IMR-90 (cell line): ENCODE data around the gene BICD1. TPM values are rescaled to one million over a fixed set of nuclear protein-coding genes. Genes with fewer than 3 reads are reported as not detected.

Source experiments
- ATAC-seq: fragments of 200-7000 bp; cut with Tn5 transposase; 2 replicates; pipeline ENCODE4 v1.9.1; 2020; ENCODE audit warnings: low read depth, mild to moderate bottlenecking, moderate library complexity
- BruUV-seq: library from RNA; stranded (reverse); fragments of 400-500 nt; replicated peaks from 2 replicates; lab custom pipeline; 2021; lab: Mats Ljungman, UMichigan
- CTCF ChIA-PET: fragments of 300-600 bp; formaldehyde crosslinking; extraction: SDS; loops from one replicate; lab custom pipeline; 2021; ENCODE audit warnings: antibody characterized with exemption; lab: Yijun Ruan, JAX
- POLR2A ChIA-PET: fragments of 300-600 bp; sonication (Branson Sonifier 250); formaldehyde crosslinking; loops from one replicate; lab custom pipeline; 2022; ENCODE audit warnings: antibody characterized with exemption; ENCODE audit not compliant: unreplicated experiment; lab: Charles Lee
- DNase-seq: peaks from one replicate; pipeline ENCODE4 v3.0.0; 2013
- H2AFZ ChIP-seq: replicated peaks from 2 replicates; pipeline ENCODE3; 2013; ENCODE audit warnings: low read length, mild to moderate bottlenecking; ENCODE audit not compliant: poor library complexity
- H2AK5ac ChIP-seq: 2 replicates; pipeline ENCODE4 v1.6.1; 2013; ENCODE audit warnings: low read depth, low read length, inconsistent platforms
- H2AK9ac ChIP-seq: replicated peaks from 2 replicates; pipeline ENCODE3; 2013; ENCODE audit warnings: mild to moderate bottlenecking, low read depth, low read length, moderate library complexity; ENCODE audit not compliant: poor library complexity
- H2BK120ac ChIP-seq: 2 replicates; pipeline ENCODE4 v1.6.1; 2013; ENCODE audit warnings: low read depth, low read length, inconsistent platforms
- H2BK15ac ChIP-seq: 3 replicates; pipeline ENCODE4 v1.6.1; 2013; ENCODE audit warnings: low read depth, low read length, inconsistent platforms
- H2BK20ac ChIP-seq: 2 replicates; pipeline ENCODE4 v1.6.1; 2013; ENCODE audit warnings: low read depth, mild to moderate bottlenecking, inconsistent platforms, low read length, moderate library complexity
- H2BK5ac ChIP-seq: 2 replicates; pipeline ENCODE4 v1.6.1; 2013; ENCODE audit warnings: mild to moderate bottlenecking, low read depth, low read length, inconsistent platforms; ENCODE audit not compliant: poor library complexity, severe bottlenecking
- H3K14ac ChIP-seq: replicated peaks from 2 replicates; pipeline ENCODE4 v1.6.1; 2013; ENCODE audit warnings: low read depth, low read length, inconsistent platforms
- H3K18ac ChIP-seq: 2 replicates; pipeline ENCODE4 v1.6.1; 2013; ENCODE audit warnings: low read depth, low read length, control low read depth
- H3K23ac ChIP-seq: 2 replicates; pipeline ENCODE4 v1.6.1; 2013; ENCODE audit warnings: low read depth, low read length, inconsistent platforms
- H3K27ac ChIP-seq: 2 replicates; pipeline ENCODE4 v1.5.1; 2013; ENCODE audit warnings: mild to moderate bottlenecking, control low read depth, low read length; ENCODE audit not compliant: insufficient read depth
- H3K27me3 ChIP-seq: 2 replicates; pipeline ENCODE4 v1.6.1; 2013; ENCODE audit warnings: low read length; ENCODE audit not compliant: control insufficient read depth, insufficient read depth
- H3K36me3 ChIP-seq: 2 replicates; pipeline ENCODE4 v1.6.1; 2013; ENCODE audit warnings: low read length, mixed read lengths; ENCODE audit not compliant: control insufficient read depth, insufficient read depth
- H3K4ac ChIP-seq: 2 replicates; pipeline ENCODE4 v1.6.1; 2013; ENCODE audit warnings: low read depth, low read length, inconsistent platforms
- H3K4me1 ChIP-seq: 2 replicates; pipeline ENCODE4 v1.6.1; 2013; ENCODE audit warnings: low read length, mixed read lengths; ENCODE audit not compliant: control insufficient read depth, insufficient read depth
- H3K4me2 ChIP-seq: 2 replicates; pipeline ENCODE4 v1.6.1; 2013; ENCODE audit warnings: low read depth, mild to moderate bottlenecking, control low read depth, low read length, moderate library complexity
- H3K4me3 ChIP-seq: 2 replicates; pipeline ENCODE4 v1.5.1; 2013; ENCODE audit warnings: low read depth, mild to moderate bottlenecking, control low read depth, low read length, moderate library complexity; ENCODE audit not compliant: insufficient read depth
- H3K56ac ChIP-seq: 2 replicates; pipeline ENCODE4 v1.6.1; 2013; ENCODE audit warnings: low read length, inconsistent platforms; ENCODE audit not compliant: insufficient read depth; ENCODE audit errors: extremely low read depth
- H3K79me1 ChIP-seq, 2 experiments: 2 replicates each; pipeline ENCODE4 v1.6.1; 2013; ENCODE audit warnings: low read length in 2 of 2, inconsistent platforms in 1 of 2, low read depth in 1 of 2
- H3K9ac ChIP-seq: 2 replicates; pipeline ENCODE4 v1.6.1; 2013; ENCODE audit warnings: low read depth, low read length, control low read depth
- H3K9me1 ChIP-seq: 2 replicates; pipeline ENCODE4 v1.6.1; 2013; ENCODE audit warnings: low read length, inconsistent platforms; ENCODE audit not compliant: insufficient read depth
- H3K9me3 ChIP-seq: 2 replicates; pipeline ENCODE4 v1.6.1; 2013; ENCODE audit warnings: low read length; ENCODE audit not compliant: control insufficient read depth, insufficient read depth
- H4K20me1 ChIP-seq: 2 replicates; pipeline ENCODE4 v1.6.1; 2013; ENCODE audit warnings: low read length, inconsistent platforms; ENCODE audit not compliant: insufficient read depth
- H4K5ac ChIP-seq: 2 replicates; pipeline ENCODE4 v1.6.1; 2013; ENCODE audit warnings: mild to moderate bottlenecking, low read depth, low read length, control low read depth
- H4K8ac ChIP-seq, 2 experiments: 2 replicates each; pipeline ENCODE4 v1.6.1; 2013; ENCODE audit warnings: low read depth in 2 of 2, low read length in 2 of 2, control low read depth in 1 of 2, inconsistent platforms in 1 of 2
- H4K91ac ChIP-seq: 2 replicates; pipeline ENCODE4 v1.6.1; 2013; ENCODE audit warnings: low read depth, low read length, inconsistent platforms; ENCODE audit not compliant: insufficient read depth
- BHLHE40 ChIP-seq: fragments of 150-350 bp; IDR thresholded peaks from 2 replicates; pipeline ENCODE4 v1.6.1; 2016; ENCODE audit warnings: mild to moderate bottlenecking, low read depth, low read length
- CEBPB ChIP-seq: IDR thresholded peaks from 2 replicates; pipeline ENCODE4 v1.6.1; 2012; ENCODE audit warnings: low read depth, low read length, improper control_type of control experiment
- CHD1 ChIP-seq: IDR thresholded peaks from 2 replicates; pipeline ENCODE4 v1.6.1; 2012; ENCODE audit warnings: low read depth, low read length, improper control_type of control experiment
- CTCF ChIP-seq: conservative IDR thresholded peaks from 2 replicates; pipeline ENCODE4 v1.5.1; 2012; ENCODE audit warnings: mild to moderate bottlenecking, low read depth, low read length, improper control_type of control experiment
- FOS ChIP-seq: fragments of 150-350 bp; IDR thresholded peaks from 2 replicates; pipeline ENCODE4 v1.6.1; 2016; ENCODE audit warnings: low read depth, low read length
- MAFK ChIP-seq: IDR thresholded peaks from 2 replicates; pipeline ENCODE4 v1.6.1; 2012; ENCODE audit warnings: low read depth, low read length, improper control_type of control experiment
- MAZ ChIP-seq: IDR thresholded peaks from 2 replicates; pipeline ENCODE4 v1.6.1; 2012; ENCODE audit warnings: low read depth, mild to moderate bottlenecking, low read length, improper control_type of control experiment, moderate library complexity, borderline replicate concordance
- MXI1 ChIP-seq: IDR thresholded peaks from 2 replicates; pipeline ENCODE4 v1.6.1; 2012; ENCODE audit warnings: low read depth, mild to moderate bottlenecking, low read length, moderate library complexity, borderline replicate concordance
- NFE2L2 ChIP-seq: fragments of 150-350 bp; IDR thresholded peaks from 2 replicates; pipeline ENCODE4 v1.6.1; 2016; ENCODE audit warnings: low read depth, mild to moderate bottlenecking, low read length
- POLR2A ChIP-seq: IDR thresholded peaks from 2 replicates; pipeline ENCODE4 v1.6.1; 2012; ENCODE audit warnings: mild to moderate bottlenecking, low read depth, low read length
- RAD21 ChIP-seq: IDR thresholded peaks from 2 replicates; pipeline ENCODE4 v1.6.1; 2012; ENCODE audit warnings: low read length, improper control_type of control experiment
- RCOR1 ChIP-seq: IDR thresholded peaks from 2 replicates; pipeline ENCODE4 v1.6.1; 2012; ENCODE audit warnings: mild to moderate bottlenecking, low read length, improper control_type of control experiment; ENCODE audit not compliant: insufficient replicate concordance
- SMC3 ChIP-seq: fragments of 150-350 bp; IDR thresholded peaks from 2 replicates; pipeline ENCODE4 v1.6.1; 2016; ENCODE audit warnings: low read depth, mild to moderate bottlenecking, antibody characterized with exemption, low read length, moderate library complexity
- USF2 ChIP-seq: fragments of 150-350 bp; IDR thresholded peaks from 2 replicates; pipeline ENCODE4 v1.6.1; 2017; ENCODE audit warnings: mild to moderate bottlenecking, antibody characterized with exemption, low read length, low read depth
- WGBS, 2 experiments: methylation state at CpG; one replicate each; pipeline versions ENCODE4 v1.1.5 to v1.1.7; 2013; ENCODE audit warnings: missing lambda C conversion rate in 2 of 2; ENCODE audit not compliant: insufficient read length in 1 of 2; ENCODE audit errors: extremely low coverage in 2 of 2; 5-methylcytosine and 5-hydroxymethylcytosine counted together
- dilution Hi-C: fragments of 300-500 bp; cut with HindIII; formaldehyde crosslinking; loops from one replicate; pipeline ENCODE4 v1.14.3; 2018; ENCODE audit warnings: low sequenced_read_pairs; ENCODE audit not compliant: unreplicated experiment
- in situ Hi-C: fragments of 300-500 bp; cut with MboI; formaldehyde crosslinking; loops from 3 replicates; pipeline ENCODE4 v1.14.3; 2019; ENCODE audit warnings: low sequenced_read_pairs, inconsistent platforms, mixed read lengths
- intact Hi-C: fragments of 100-400 bp; cut with micrococcal nuclease; formaldehyde crosslinking; loops from 2 replicates; pipeline ENCODE4 v1.10.0; 2022
- polyA plus RNA-seq, 3 experiments: library from polyadenylated mRNA; depleted of rRNA; stranded (reverse); fragments of >200 nt; gene quantifications; 2 replicates each; pipeline ENCODE4 v1.2.3, GENCODE V29; 2012; ENCODE audit warnings: low replicate concordance in 1 of 3
- total RNA-seq: library from RNA; depleted of rRNA; stranded (reverse); fragments of >200 nt; gene quantifications from 2 replicates; pipeline ENCODE4 v1.2.3, GENCODE V29; 2012
- TF ChIP-seq, protein P1 (sequence below): fragments of 150-350 bp; IDR thresholded peaks from 2 replicates; pipeline ENCODE4 v1.6.1; 2016; ENCODE audit warnings: low read depth, mild to moderate bottlenecking, low read length, moderate library complexity, borderline replicate concordance

The BICD1 gene
- total and polyA plus RNA-seq, 2 of the 4 experiments (the other 2 are of a cell fraction) = 17.2 to 21.8 TPM

DNA sequence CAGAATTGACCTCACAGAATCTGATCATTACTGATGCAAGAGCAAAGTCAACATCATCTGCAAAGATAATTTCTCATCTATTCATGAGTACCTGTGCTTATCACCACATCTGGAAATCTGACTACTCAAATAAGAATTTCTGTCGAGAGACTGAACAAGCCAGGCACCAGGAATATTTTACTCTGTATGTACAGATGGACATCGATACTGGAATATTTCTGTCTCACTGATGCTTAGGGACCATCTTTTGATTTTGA lies 105.2 kb downstream of the BICD1 start:
- DNase-seq (no peak), ATAC-seq (no peak)
- dilution Hi-C loops = no loop called here
- Histone ChIP-seq H3K9me3 (no peaks in the 10 kb centered on the region), H4K8ac (no peak overlapping the region; a peak in 1 of 4 replicates), H2AFZ (no peak overlapping the region), H3K4me2 (no peak overlapping the region), H3K56ac (no peak overlapping the region), H3K4ac (no peak overlapping the region), H3K23ac (no peak overlapping the region), H4K20me1 (peaks cover 4% of the 10 kb centered on the region; the same call in 1 of the 2 replicates), H2AK9ac (no peak overlapping the region), H3K9ac (no peak overlapping the region), H3K18ac (no peak overlapping the region), H2BK5ac (no peak overlapping the region), H2BK120ac (no peak overlapping the region), H3K27me3 (no peaks in the 10 kb centered on the region), H4K5ac (no peak overlapping the region), H3K79me1 (peaks cover 21 to 29% of the 10 kb centered on the region in 2 experiments), H3K4me3 (no peak overlapping the region), H3K36me3 (peaks cover 6% of the 10 kb centered on the region), H3K4me1 (no peaks in the 10 kb centered on the region), H3K27ac (no peak overlapping the region), H2BK15ac (no peak overlapping the region), H3K14ac (no peak overlapping the region), H3K9me1 (peaks cover 10% of the 10 kb centered on the region), H2BK20ac (no peak overlapping the region), H2AK5ac (no peak overlapping the region), H4K91ac (no peak overlapping the region)
- no TSS peak for BruUV-seq
- in situ Hi-C loops = no loop called here
- intact Hi-C loops = no loop called here
- TF ChIP-seq MAFK = no peak
- no peak for TF ChIP-seq SMC3
- TF ChIP-seq USF2 = no peak
- no peak for TF ChIP-seq RCOR1
- TF ChIP-seq, protein P1, sequence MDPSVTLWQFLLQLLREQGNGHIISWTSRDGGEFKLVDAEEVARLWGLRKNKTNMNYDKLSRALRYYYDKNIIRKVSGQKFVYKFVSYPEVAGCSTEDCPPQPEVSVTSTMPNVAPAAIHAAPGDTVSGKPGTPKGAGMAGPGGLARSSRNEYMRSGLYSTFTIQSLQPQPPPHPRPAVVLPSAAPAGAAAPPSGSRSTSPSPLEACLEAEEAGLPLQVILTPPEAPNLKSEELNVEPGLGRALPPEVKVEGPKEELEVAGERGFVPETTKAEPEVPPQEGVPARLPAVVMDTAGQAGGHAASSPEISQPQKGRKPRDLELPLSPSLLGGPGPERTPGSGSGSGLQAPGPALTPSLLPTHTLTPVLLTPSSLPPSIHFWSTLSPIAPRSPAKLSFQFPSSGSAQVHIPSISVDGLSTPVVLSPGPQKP = no peak
- no peak for TF ChIP-seq POLR2A
- no peak for TF ChIP-seq CEBPB
- no peak for TF ChIP-seq MXI1
- TF ChIP-seq MAZ = no peak
- TF ChIP-seq CTCF = no peak
- no peak for TF ChIP-seq FOS
- TF ChIP-seq BHLHE40 = no peak
- TF ChIP-seq CHD1 = no peak
- TF ChIP-seq RAD21 = no peak
- no peak for TF ChIP-seq NFE2L2
- 83% methylated on average over 1 of the region's 2 CpGs; no CpG with 5 or more reads in 1 of the 2 experiments for WGBS, 2 experiments
- ChIA-PET POLR2A (no interaction called here), CTCF (interaction anchor here (0.6 kb wide), 1 partner anchor 90 kb away, joined by 3 read pairs; no protein-coding TSS in a partner anchor)
